Measurements from ENCODE around the gene C19orf85.

Gene C19orf85

GRCh38 chr19:55461259-55461973, 3.1 kb downstream of the C19orf85 start, which contains the start of gene ISOC2 (continued):
- 0 out of 2 replicates have a peak, but pooled peaks have one; percentile 20 for TF ChIP-seq PATZ1 (tag by site-specific recombination; IDR thresholded peaks at IDR 0.05)
- no peak for TF ChIP-seq OSR2 (tag by site-specific recombination; IDR thresholded peaks at IDR 0.05)
- TF ChIP-seq SP3 (tag by site-specific recombination; IDR thresholded peaks at IDR 0.05) = peak; percentile 99
- TF ChIP-seq ZIC2 (tag by site-specific recombination; IDR thresholded peaks at IDR 0.05) = peak; percentile 58
- TF ChIP-seq BCL11A (tag by site-specific recombination; IDR thresholded peaks at IDR 0.05; ENCODE audit: low read depth) = peak; percentile 76
- no peak for TF ChIP-seq TCF7L2 (IDR thresholded peaks at IDR 0.05; ENCODE audit: borderline replicate concordance, low read depth, low read length)
- peak; percentile 33; the same call in 1 of the 2 replicates for TF ChIP-seq ZNF239 (tag by site-specific recombination; IDR thresholded peaks at IDR 0.05)
- no peak for TF ChIP-seq GLI2 (tag by site-specific recombination; IDR thresholded peaks at IDR 0.05; ENCODE audit: borderline replicate concordance, low read depth)
- TF ChIP-seq ZNF2 (tag by site-specific recombination; IDR thresholded peaks at IDR 0.05) = peak; percentile 66; the same call in 1 of the 2 replicates
- 0 out of 2 replicates have a peak, but pooled peaks have one; percentile 52 for TF ChIP-seq ZNF610 (tag by site-specific recombination; IDR thresholded peaks at IDR 0.05; ENCODE audit: borderline replicate concordance)
- peak; percentile 50; the same call in 1 of the 2 replicates for TF ChIP-seq ZBTB8A (tag by site-specific recombination; IDR thresholded peaks at IDR 0.05)
- peak; percentile 27; the same call in 1 of the 2 replicates for TF ChIP-seq ZNF664 (tag by site-specific recombination; IDR thresholded peaks at IDR 0.05)
- no peak for TF ChIP-seq MEIS1 (CRISPR knock-in tag; IDR thresholded peaks at IDR 0.05; ENCODE audit: borderline replicate concordance)
- TF ChIP-seq ZNF416 (tag by site-specific recombination; IDR thresholded peaks at IDR 0.05) = no peak
- peak; percentile 100 for TF ChIP-seq SP2 (tag by site-specific recombination; IDR thresholded peaks at IDR 0.05)
- no peak for TF ChIP-seq ZNF510 (tag by site-specific recombination; IDR thresholded peaks at IDR 0.05; ENCODE audit: insufficient replicate concordance)

GRCh38 chr19:55460670-55461258, 3.8 kb downstream of the C19orf85 start:
- H3K27ac ChIP-seq (ENCODE audit: extremely low read depth, low read depth, low read length) = peak overlapping the region; percentile 56; the same call in 1 of the 2 replicates
- H3K4me1 ChIP-seq (ENCODE audit: control insufficient read depth, insufficient read depth, low read length) = peaks cover 12% of the 10 kb centered on the region
- CTCF ChIA-PET = interaction anchor here (0.7 to 1.9 kb wide), 6 partner anchors 23 to 319 kb away, joined by 3 to 8 read pairs (median 4); no protein-coding TSS in a partner anchor
- H3K9me3 ChIP-seq (ENCODE audit: control insufficient read depth, insufficient read depth, low read depth, low read length) = no peaks in the 10 kb centered on the region
- POLR2A ChIA-PET = interaction anchor here (1.7 kb wide), 1 partner anchor 25 kb away, joined by 19 read pairs; the partner anchor contains the start of gene NAT14
- H3K36me3 ChIP-seq (ENCODE audit: control insufficient read depth in 2 of 2, insufficient read depth in 1 of 2, low read length in 2 of 2) = no peaks in the 10 kb centered on the region
- peak overlapping the region; percentile 85 for H3K4me3 ChIP-seq (ENCODE audit: low read depth, low read length)
- TF ChIP-seq ZFP3 (tag by site-specific recombination; IDR thresholded peaks at IDR 0.05; ENCODE audit: low read depth) = no peak
- no peak; the same call in 1 of the 2 replicates for TF ChIP-seq ZBTB10 (tag by site-specific recombination; IDR thresholded peaks at IDR 0.05)
- TF ChIP-seq SP2 (tag by site-specific recombination; IDR thresholded peaks at IDR 0.05) = peak; percentile 55
- peak; percentile 67; the same call in 1 of the 2 replicates for TF ChIP-seq KLF1 (tag by site-specific recombination; IDR thresholded peaks at IDR 0.05)
- TF ChIP-seq SCRT2 (tag by site-specific recombination; IDR thresholded peaks at IDR 0.05) = peak; percentile 1; the same call in 1 of the 2 replicates
- peak; percentile 97 for TF ChIP-seq KLF9 (tag by site-specific recombination; IDR thresholded peaks at IDR 0.05; ENCODE audit: low read depth)
- no peak for TF ChIP-seq ZFHX2 (tag by site-specific recombination; conservative IDR thresholded peaks at IDR 0.05)
- TF ChIP-seq ZNF366 (tag by site-specific recombination; conservative IDR thresholded peaks at IDR 0.05) = 0 out of 2 replicates have a peak, but pooled peaks have one; percentile 27
- peak; percentile 46; the same call in 1 of the 2 replicates for TF ChIP-seq KLF7 (tag by site-specific recombination; IDR thresholded peaks at IDR 0.05; ENCODE audit: borderline replicate concordance)
- peak; percentile 85 for TF ChIP-seq PRDM1 (tag by site-specific recombination; IDR thresholded peaks at IDR 0.05)
- TF ChIP-seq ZNF837 (tag by site-specific recombination; IDR thresholded peaks at IDR 0.05) = no peak
- no peak; the same call in none of the 2 replicates for TF ChIP-seq SP3 (tag by site-specific recombination; IDR thresholded peaks at IDR 0.05)
- 0 out of 2 replicates have a peak, but pooled peaks have one; percentile 3 for TF ChIP-seq ZNF623 (tag by site-specific recombination; IDR thresholded peaks at IDR 0.05)
- 0 out of 2 replicates have a peak, but pooled peaks have one; percentile 41 for TF ChIP-seq PATZ1 (tag by site-specific recombination; IDR thresholded peaks at IDR 0.05)
- no peak for TF ChIP-seq ZSCAN16 (tag by site-specific recombination; IDR thresholded peaks at IDR 0.05)
